D721Med (cell line): ENCODE data around the gene TMEM129.

ENCODE experiments used
- DNase-seq: peaks from one replicate; pipeline ENCODE4 v3.0.0; 2011; ENCODE audit warnings: low spot score; ENCODE audit not compliant: insufficient read length
- FAIRE-seq: peaks from 2 replicates; lab custom pipeline; 2011; peaks lifted over from hg19 to GRCh38; lab: Jason Lieb, UNC
- TF ChIP-seq, protein P1 (sequence below): IDR thresholded peaks from 2 replicates; pipeline ENCODE4 v1.5.1; 2012; ENCODE audit warnings: mild to moderate bottlenecking, control low read depth; ENCODE audit not compliant: insufficient read depth; ENCODE audit errors: missing control alignments

Gene TMEM129

DNA sequence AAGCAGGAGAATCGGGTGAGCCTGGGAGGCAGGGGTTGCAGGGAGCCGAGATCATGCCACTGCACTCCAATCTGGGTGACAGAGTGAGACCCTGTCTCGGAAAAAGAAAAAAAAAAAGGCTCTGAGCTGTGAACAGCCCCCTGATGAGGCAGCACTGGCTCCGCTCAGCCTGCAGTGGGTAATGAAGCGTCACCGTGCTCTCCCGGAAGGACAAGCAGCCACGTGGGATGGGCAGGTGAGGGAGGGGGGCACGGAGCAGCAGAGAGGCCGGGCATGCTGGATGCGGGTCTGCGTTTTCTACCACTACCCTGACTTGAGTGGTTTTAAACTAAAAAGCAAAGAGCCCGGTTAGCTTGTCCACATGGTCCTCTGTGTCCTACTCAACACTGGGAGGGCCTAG lies 15.7 kb upstream of the TMEM129 start:
- DNase-seq, result no peak
- TF ChIP-seq, protein P1, sequence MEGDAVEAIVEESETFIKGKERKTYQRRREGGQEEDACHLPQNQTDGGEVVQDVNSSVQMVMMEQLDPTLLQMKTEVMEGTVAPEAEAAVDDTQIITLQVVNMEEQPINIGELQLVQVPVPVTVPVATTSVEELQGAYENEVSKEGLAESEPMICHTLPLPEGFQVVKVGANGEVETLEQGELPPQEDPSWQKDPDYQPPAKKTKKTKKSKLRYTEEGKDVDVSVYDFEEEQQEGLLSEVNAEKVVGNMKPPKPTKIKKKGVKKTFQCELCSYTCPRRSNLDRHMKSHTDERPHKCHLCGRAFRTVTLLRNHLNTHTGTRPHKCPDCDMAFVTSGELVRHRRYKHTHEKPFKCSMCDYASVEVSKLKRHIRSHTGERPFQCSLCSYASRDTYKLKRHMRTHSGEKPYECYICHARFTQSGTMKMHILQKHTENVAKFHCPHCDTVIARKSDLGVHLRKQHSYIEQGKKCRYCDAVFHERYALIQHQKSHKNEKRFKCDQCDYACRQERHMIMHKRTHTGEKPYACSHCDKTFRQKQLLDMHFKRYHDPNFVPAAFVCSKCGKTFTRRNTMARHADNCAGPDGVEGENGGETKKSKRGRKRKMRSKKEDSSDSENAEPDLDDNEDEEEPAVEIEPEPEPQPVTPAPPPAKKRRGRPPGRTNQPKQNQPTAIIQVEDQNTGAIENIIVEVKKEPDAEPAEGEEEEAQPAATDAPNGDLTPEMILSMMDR, result no peak
- FAIRE-seq, result no peak

DNA sequence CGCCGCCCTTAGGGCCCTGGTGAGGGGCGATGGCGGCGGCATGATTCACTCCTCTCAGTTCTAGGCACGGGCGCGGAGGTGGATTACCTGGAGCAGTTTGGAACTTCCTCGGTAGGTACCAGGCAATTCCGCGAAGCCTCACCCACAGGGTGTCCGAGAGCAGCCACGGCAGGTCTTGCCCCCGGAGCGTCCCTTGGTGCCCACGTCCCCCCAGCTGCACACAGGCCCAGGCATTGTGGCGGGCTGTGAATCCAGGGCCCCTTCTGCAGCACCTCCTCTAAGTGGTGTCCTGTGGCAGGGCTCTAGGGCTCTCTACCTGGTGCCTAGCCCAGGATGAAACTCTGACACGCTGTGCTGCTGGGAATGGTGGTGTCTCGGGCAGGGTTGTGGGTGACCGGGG lies 14.1 kb upstream of the TMEM129 start:
- TF ChIP-seq, protein P1, result no peak
- DNase-seq (no peak), FAIRE-seq (no peak)

DNA sequence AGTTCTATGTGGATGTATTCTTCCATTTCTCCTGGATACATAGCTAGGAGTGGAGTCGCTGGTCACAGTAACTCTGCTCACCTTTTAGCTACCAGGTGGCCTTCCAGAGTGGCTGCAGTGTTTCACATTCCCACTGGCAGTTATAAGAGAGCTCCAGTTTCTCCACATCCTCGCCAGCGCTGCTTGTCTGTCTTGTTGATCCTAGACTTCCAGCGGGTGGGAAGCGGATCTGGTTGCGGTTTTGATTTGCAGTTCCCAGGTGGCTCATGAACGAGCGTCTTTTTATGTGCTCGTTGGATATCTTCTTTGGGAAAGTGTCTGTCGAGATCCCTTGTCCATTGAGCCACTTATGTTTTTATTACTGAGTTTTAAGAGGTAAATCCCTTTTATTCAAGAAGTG lies 11.8 kb upstream of the TMEM129 start:
- FAIRE-seq (no peak), DNase-seq (no peak)
- TF ChIP-seq, protein P1, result no peak

DNA sequence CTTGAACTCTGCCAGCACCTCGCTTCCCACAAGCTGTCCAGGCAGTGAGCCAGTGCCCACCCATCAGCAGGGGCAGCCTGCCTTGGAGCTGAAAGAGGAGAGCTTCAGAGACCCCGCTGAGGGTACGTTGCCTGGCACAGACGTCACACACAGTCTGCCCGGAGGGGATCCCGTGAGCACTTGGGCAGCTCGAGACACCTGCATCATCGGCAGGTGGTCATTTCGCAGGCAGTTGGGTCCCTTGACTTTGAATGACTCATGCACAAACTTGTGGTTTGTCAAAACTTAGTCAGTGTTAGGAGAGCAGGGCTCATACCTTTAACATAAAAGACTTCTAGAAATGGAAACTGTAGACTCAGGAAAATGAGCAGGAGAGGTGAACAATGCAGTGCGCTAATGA lies 10.1 kb upstream of the TMEM129 start:
- TF ChIP-seq, protein P1, result no peak
- DNase-seq, result no peak
- FAIRE-seq, result no peak

DNA sequence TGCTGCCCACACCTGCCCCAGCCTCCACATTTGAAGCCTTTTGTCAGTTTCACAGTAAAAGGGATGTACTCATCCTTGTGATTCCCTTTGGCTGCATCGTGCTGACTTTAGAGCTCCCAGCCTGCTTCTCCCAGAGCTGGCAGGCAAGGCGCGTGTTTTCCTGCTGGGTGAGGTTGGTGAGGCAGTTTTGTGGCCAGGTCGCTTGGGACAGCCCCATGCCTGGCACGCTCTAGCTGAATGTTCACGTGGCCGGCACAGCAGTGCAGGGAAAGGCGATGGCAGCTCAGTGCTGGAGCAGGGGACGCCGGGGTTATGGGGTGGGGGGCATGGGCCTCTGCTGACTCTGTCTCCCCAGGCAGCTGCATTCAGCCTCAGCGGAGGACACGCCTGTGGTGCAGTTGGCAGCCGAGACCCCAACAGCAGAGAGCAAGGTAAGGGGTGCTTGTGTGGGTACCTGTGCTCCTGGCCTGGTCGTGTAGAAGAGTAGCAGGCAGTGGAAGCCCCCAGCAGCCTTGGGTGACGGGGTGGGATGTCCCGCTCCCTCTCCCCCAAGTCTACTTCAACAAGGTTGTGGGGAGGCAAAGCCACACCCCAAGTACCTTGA lies 9.5 kb upstream of the TMEM129 start:
- DNase-seq (no peak), FAIRE-seq (no peak)
- TF ChIP-seq, protein P1, result no peak

DNA sequence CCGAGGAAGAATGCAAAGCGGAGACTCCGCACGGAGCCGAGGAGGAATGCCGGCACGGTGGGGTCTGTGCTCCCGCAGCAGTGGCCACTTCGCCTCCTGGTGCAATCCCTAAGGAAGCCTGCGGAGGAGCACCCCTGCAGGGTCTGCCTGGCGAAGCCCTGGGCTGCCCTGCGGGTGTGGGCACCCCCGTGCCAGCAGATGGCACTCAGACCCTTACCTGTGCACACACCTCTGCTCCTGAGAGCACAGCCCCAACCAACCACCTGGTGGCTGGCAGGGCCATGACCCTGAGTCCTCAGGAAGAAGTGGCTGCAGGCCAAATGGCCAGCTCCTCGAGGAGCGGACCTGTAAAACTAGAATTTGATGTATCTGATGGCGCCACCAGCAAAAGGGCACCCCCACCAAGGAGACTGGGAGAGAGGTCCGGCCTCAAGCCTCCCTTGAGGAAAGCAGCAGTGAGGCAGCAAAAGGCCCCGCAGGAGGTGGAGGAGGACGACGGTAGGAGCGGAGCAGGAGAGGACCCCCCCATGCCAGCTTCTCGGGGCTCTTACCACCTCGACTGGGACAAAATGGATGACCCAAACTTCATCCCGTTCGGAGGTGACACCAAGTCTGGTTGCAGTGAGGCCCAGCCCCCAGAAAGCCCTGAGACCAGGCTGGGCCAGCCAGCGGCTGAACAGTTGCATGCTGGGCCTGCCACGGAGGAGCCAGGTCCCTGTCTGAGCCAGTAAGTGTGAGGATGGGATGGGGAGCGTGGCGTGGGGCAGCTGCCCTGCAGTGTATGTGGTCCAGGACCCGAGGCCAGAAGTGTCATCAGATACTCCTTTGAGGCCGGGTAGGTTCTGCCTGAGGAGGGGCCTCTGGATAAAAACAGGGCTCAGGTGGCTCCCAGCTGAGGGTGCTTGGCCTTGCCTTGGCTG lies 7.2 kb upstream of the TMEM129 start:
- DNase-seq, result no peak
- TF ChIP-seq, protein P1, result no peak
- FAIRE-seq, result no peak
